ENCODE data around the gene PCCB. TPM values are rescaled to one million over a fixed set of nuclear protein-coding genes. Genes with fewer than 3 reads are reported as not detected.
"Not testable (repeated sequence)": the region's sequence is repeated elsewhere in the genome, so short reads cannot be mapped to it uniquely, and the experiment has no call there.

PCCB gene
- total RNA-seq, 1 donor from 2014 or later = 28.1 TPM

DNA sequence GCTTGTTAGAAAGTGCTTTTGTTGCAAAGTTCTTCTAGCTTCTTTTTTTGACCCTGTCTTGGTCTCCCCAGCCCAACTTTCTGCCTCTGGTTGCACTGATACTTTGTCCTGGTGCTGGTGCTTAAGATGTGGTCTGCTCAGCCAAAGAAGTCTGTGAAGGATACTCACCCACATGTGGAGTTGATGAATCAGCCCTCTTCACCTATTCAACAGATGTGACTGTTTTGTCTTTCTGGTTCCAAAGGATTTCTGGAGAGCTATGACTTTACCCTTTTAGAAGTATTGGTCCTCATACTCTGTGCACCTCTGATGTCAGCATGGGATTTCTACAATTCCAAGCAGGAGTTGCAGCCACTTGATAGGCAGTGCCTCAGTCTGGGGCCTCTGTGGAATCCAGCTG, 84.1 kb downstream of the PCCB start:
- Mint-ChIP-seq H3K27ac (ENCODE audit: unreplicated experiment) (no peak overlapping the region), H3K27me3 (ENCODE audit: unreplicated experiment) (no peaks in the 10 kb centered on the region), H3K9me3 (ENCODE audit: unreplicated experiment) (no peaks in the 10 kb centered on the region), H3K4me1 (ENCODE audit: low read depth, unreplicated experiment) (no peaks in the 10 kb centered on the region), H3K4me3 (ENCODE audit: unreplicated experiment) (no peak overlapping the region), H3K36me3 (ENCODE audit: unreplicated experiment) (no peaks in the 10 kb centered on the region)
- TF ChIP-seq, protein P1, sequence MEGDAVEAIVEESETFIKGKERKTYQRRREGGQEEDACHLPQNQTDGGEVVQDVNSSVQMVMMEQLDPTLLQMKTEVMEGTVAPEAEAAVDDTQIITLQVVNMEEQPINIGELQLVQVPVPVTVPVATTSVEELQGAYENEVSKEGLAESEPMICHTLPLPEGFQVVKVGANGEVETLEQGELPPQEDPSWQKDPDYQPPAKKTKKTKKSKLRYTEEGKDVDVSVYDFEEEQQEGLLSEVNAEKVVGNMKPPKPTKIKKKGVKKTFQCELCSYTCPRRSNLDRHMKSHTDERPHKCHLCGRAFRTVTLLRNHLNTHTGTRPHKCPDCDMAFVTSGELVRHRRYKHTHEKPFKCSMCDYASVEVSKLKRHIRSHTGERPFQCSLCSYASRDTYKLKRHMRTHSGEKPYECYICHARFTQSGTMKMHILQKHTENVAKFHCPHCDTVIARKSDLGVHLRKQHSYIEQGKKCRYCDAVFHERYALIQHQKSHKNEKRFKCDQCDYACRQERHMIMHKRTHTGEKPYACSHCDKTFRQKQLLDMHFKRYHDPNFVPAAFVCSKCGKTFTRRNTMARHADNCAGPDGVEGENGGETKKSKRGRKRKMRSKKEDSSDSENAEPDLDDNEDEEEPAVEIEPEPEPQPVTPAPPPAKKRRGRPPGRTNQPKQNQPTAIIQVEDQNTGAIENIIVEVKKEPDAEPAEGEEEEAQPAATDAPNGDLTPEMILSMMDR (IDR thresholded peaks at IDR 0.05; ENCODE audit: partially characterized antibody, unreplicated experiment) = no peak
- DNase-seq = no peak

- H3K4me3 Mint-ChIP-seq (ENCODE audit: unreplicated experiment); H3K36me3 Mint-ChIP-seq (ENCODE audit: unreplicated experiment); DNase-seq; H3K27me3 Mint-ChIP-seq (ENCODE audit: unreplicated experiment); H3K4me1 Mint-ChIP-seq (ENCODE audit: low read depth, unreplicated experiment); H3K27ac Mint-ChIP-seq (ENCODE audit: unreplicated experiment); H3K9me3 Mint-ChIP-seq (ENCODE audit: unreplicated experiment): not testable (repeated sequence)
Measured at GRCh38 chr3:136334726-136335125, 84.6 kb downstream of the PCCB start.

DNA sequence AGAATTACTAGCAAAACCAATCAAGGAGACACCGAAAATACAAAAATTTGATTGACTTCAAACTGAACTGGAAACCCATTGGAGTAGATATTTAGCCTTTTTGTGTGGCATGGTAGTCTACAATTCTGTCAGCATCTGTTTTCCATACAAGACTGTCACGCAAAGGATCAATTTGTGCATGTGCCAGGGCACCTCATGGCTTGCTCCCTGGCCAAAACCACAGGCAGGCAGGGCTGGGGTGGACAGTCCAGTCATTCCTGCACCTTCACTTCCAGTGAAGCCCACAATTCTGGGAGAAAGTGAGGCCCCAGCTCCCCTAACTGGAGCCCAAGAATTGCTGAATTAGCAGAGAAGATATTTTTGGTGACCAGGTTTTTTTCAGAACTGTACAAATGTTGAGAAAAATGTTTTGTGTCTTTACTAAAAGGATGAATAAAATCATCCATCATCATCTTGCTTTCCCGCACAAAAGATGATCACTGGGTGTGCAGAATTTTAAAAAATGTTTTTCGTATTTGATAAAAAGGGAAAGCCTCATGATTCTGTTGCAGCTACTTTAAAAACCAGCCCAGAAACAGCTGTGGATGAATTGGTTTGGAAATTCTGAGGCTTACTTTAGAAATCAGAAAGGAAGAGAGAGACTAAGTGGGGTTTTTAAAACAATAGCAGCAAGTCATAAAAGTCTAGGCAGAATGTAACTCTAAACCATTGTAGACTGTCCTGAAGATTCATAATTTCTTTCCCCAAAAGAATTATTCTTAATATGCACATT, 86.4 kb downstream of the PCCB start:
- Mint-ChIP-seq H3K27me3 (ENCODE audit: unreplicated experiment) (no peaks in the 10 kb centered on the region), H3K4me3 (ENCODE audit: unreplicated experiment) (no peak overlapping the region), H3K9me3 (ENCODE audit: unreplicated experiment) (no peaks in the 10 kb centered on the region), H3K36me3 (ENCODE audit: unreplicated experiment) (no peaks in the 10 kb centered on the region), H3K4me1 (ENCODE audit: low read depth, unreplicated experiment) (no peaks in the 10 kb centered on the region), H3K27ac (ENCODE audit: unreplicated experiment) (no peak overlapping the region)
- TF ChIP-seq, protein P1 (IDR thresholded peaks at IDR 0.05; ENCODE audit: partially characterized antibody, unreplicated experiment) = no peak
- DNase-seq = no peak

DNA sequence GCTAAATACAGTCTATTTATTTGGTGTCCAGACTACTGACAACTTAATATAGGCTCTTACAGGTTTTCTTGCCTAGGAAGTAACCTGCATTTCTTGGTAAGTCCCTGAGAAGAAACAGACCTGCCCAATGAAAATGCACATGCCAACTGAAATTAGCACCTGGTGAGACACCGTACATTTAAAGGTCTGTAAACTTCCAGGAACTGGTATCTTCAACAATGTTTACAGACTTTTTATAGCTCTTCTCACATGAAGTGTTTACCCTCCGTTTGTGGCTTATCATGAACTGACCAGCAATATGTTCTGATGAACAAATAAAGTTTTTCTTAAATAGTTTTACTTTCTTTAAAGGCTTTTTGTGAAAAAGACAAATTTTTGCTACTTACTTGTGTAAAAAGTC, 93.3 kb downstream of the PCCB start:
- Mint-ChIP-seq H3K4me1 (ENCODE audit: low read depth, unreplicated experiment) (no peaks in the 10 kb centered on the region), H3K27ac (ENCODE audit: unreplicated experiment) (no peak overlapping the region), H3K36me3 (ENCODE audit: unreplicated experiment) (no peaks in the 10 kb centered on the region), H3K27me3 (ENCODE audit: unreplicated experiment) (no peaks in the 10 kb centered on the region), H3K9me3 (ENCODE audit: unreplicated experiment) (no peaks in the 10 kb centered on the region), H3K4me3 (ENCODE audit: unreplicated experiment) (no peak overlapping the region)
- TF ChIP-seq, protein P1 (IDR thresholded peaks at IDR 0.05; ENCODE audit: partially characterized antibody, unreplicated experiment) = no peak
- DNase-seq = no peak

GRCh38 chr3:136343873-136344555, 93.9 kb downstream of the PCCB start:
- peaks cover 2% of the 10 kb centered on the region for H3K9me3 Mint-ChIP-seq (ENCODE audit: unreplicated experiment)
- no peak for DNase-seq
- no peaks in the 10 kb centered on the region for H3K36me3 Mint-ChIP-seq (ENCODE audit: unreplicated experiment)
- H3K27ac Mint-ChIP-seq (ENCODE audit: unreplicated experiment) = no peak overlapping the region
- H3K27me3 Mint-ChIP-seq (ENCODE audit: unreplicated experiment) = no peaks in the 10 kb centered on the region
- TF ChIP-seq, protein P1 (IDR thresholded peaks at IDR 0.05; ENCODE audit: partially characterized antibody, unreplicated experiment) = no peak
- H3K4me1 Mint-ChIP-seq (ENCODE audit: low read depth, unreplicated experiment) = no peaks in the 10 kb centered on the region
- no peak overlapping the region for H3K4me3 Mint-ChIP-seq (ENCODE audit: unreplicated experiment)

Measured in glutamatergic neuron (in vitro differentiated cells).